K562 (cell line): ENCODE results near the gene FERMT3. TPM values are rescaled to one million over a fixed set of nuclear protein-coding genes. Genes with fewer than 3 reads are reported as not detected.
A peak's percentile ranks its signal among the peaks of the same experiment; 100 is the strongest.

ENCODE experiments used
- ADNP ChIP-seq: fragments of 200-800 bp; sonication (Bioruptor generic); IDR thresholded peaks from 2 replicates; pipeline ENCODE4 v1.6.1; 2016; ENCODE audit warnings: missing genetic modification characterization, missing compliant biosample characterization
- ARID2 ChIP-seq: fragments of 450-650 bp; IDR thresholded peaks from 2 replicates; pipeline ENCODE4 v1.6.1; 2017; ENCODE audit warnings: antibody characterized with exemption, mild to moderate bottlenecking
- ATF2 ChIP-seq: sonication (generic); formaldehyde crosslinking; IDR thresholded peaks from 2 replicates; pipeline ENCODE4 v1.8.1; 2022; ENCODE audit warnings: missing genetic modification reagents
- CHD1 ChIP-seq: fragments of 200-600 bp; sonication (generic); IDR thresholded peaks from one replicate; pipeline ENCODE4 v1.6.1; 2012; ENCODE audit warnings: mild to moderate bottlenecking, moderate library complexity, low read length, inconsistent platforms
- DEAF1 ChIP-seq: fragments of 450-650 bp; formaldehyde crosslinking; IDR thresholded peaks from 2 replicates; pipeline ENCODE4 v1.4.0; 2020; ENCODE audit warnings: mild to moderate bottlenecking, moderate library complexity
- EGR1 ChIP-seq: fragments of 450-650 bp; conservative IDR thresholded peaks from 2 replicates; pipeline ENCODE4 v1.6.1; 2017; ENCODE audit warnings: mild to moderate bottlenecking
- HNRNPLL ChIP-seq: fragments of 200-400 bp; formaldehyde crosslinking; IDR thresholded peaks from 2 replicates; pipeline ENCODE4 v1.6.1; 2017; ENCODE audit warnings: low read length, low read depth, mild to moderate bottlenecking; ENCODE audit not compliant: poor library complexity, severe bottlenecking
- MXI1 ChIP-seq: IDR thresholded peaks from 2 replicates; pipeline ENCODE4 v1.6.1; 2011; ENCODE audit warnings: low read depth, mild to moderate bottlenecking, improper control_type of control experiment, low read length
- NR0B1 ChIP-seq: fragments of 450-650 bp; IDR thresholded peaks from one replicate; pipeline ENCODE4 v1.6.1; 2018; ENCODE audit warnings: mild to moderate bottlenecking, moderate library complexity; ENCODE audit not compliant: partially characterized antibody
- NR2C2 ChIP-seq, 2 experiments: fragments of 200-800 bp in 1 of 2; sonication (Bioruptor generic) in 1 of 2; sonication (generic) in 1 of 2; formaldehyde crosslinking in 1 of 2; IDR thresholded peaks; 2 replicates each; pipeline versions ENCODE4 v1.6.1 to v1.8.0; 2016 to 2022; ENCODE audit warnings: mild to moderate bottlenecking in 1 of 2, missing compliant biosample characterization in 1 of 2, missing genetic modification characterization in 1 of 2, missing genetic modification reagents in 1 of 2
- PATZ1 ChIP-seq: fragments of 250-450 bp; sonication (Bioruptor Pico); IDR thresholded peaks from 2 replicates; pipeline ENCODE4 v1.5.0; 2020; ENCODE audit warnings: mild to moderate bottlenecking, borderline replicate concordance
- PTBP1 ChIP-seq: fragments of 200-400 bp; formaldehyde crosslinking; IDR thresholded peaks from 2 replicates; pipeline ENCODE4 v1.6.1; 2017; ENCODE audit warnings: low read depth, low read length
- RFX1 ChIP-seq: fragments of 450-650 bp; IDR thresholded peaks from 2 replicates; pipeline ENCODE4 v1.6.1; 2016; ENCODE audit warnings: mild to moderate bottlenecking, moderate library complexity
- SMAD2 ChIP-seq: fragments of 150-350 bp; IDR thresholded peaks from 2 replicates; pipeline ENCODE4 v1.6.1; 2014; ENCODE audit warnings: low read depth, mild to moderate bottlenecking, low read length
- SNIP1 ChIP-seq: fragments of 450-650 bp; IDR thresholded peaks from 2 replicates; pipeline ENCODE4 v1.7.1; 2017; ENCODE audit warnings: low read depth, mild to moderate bottlenecking
- SRSF7 ChIP-seq: fragments of 200-400 bp; formaldehyde crosslinking; optimal IDR thresholded peaks from 2 replicates; pipeline ENCODE3; 2017; ENCODE audit warnings: mild to moderate bottlenecking, low read depth, low read length
- polyA plus RNA-seq, 8 experiments: library from polyadenylated mRNA; depleted of rRNA in 4 of 8; stranded (reverse) in 5 of 8; unstranded in 3 of 8; fragments of >200 nt; fragmentation: Nextera tagmentation in 2 of 8; fragmentation: Illumina TruSeq in 1 of 8; extraction: Ambion mirVana in 2 of 8; extraction: Trizol in 1 of 8; gene quantifications; 2 replicates each; pipeline versions ENCODE4 v1.2.1 to v1.2.3, GENCODE V29; 2011 to 2014; ENCODE audit warnings: inconsistent platforms in 1 of 8, missing spikeins in 1 of 8
- total RNA-seq, 7 experiments: library from RNA; depleted of rRNA in 6 of 7; stranded (reverse); fragments of >200 nt in 6 of 7; fragmentation: Illumina TruSeq in 2 of 7; extraction: Trizol in 2 of 7; gene quantifications; 2 replicates each; pipeline versions ENCODE4 v1.2.1 to v1.2.3, GENCODE V29; 2011 to 2021; ENCODE audit warnings: low replicate concordance in 1 of 7

FERMT3 gene
- total and polyA plus RNA-seq, 9 of the 15 experiments (the other 6 are each of a cell fraction or from before 2014, with no cell fraction given) = 3.2 to 275 (median 79.7) TPM

- peak; percentile 40 for TF ChIP-seq HNRNPLL
- TF ChIP-seq SRSF7 = no peak
- no peak for TF ChIP-seq SNIP1
- no peak for TF ChIP-seq RFX1
- TF ChIP-seq SMAD2 = no peak
- TF ChIP-seq PATZ1 = no peak
- 0 out of 2 replicates have a peak, but pooled peaks have one; percentile 12 for TF ChIP-seq MXI1
- TF ChIP-seq EGR1 = peak; percentile 69
- no peak for TF ChIP-seq ARID2
- TF ChIP-seq DEAF1 (CRISPR knock-in tag) = no peak
- 0 out of 2 replicates have a peak, but pooled peaks have one; percentile 29 for TF ChIP-seq PTBP1
- no peak for TF ChIP-seq NR0B1
- no peak for TF ChIP-seq ATF2 (CRISPR knock-in tag)
- TF ChIP-seq CHD1 = no peak
- TF ChIP-seq NR2C2 (CRISPR knock-in tag; IDR thresholded peaks at IDR 0.05) = peak; percentile 59; the same call in 1 of the 2 replicates
- peak; percentile 54; the same call in 1 of the 2 replicates for TF ChIP-seq NR2C2 (tag; IDR thresholded peaks at IDR 0.05)
- TF ChIP-seq ADNP (tag) = no peak
Observed at GRCh38 chr11:64245797-64246620, 39.5 kb downstream of the FERMT3 start (continued).
